GM19324 (cell line): ENCODE results near the gene ACSL5.
"Not testable (repeated sequence)": the region's sequence is repeated elsewhere in the genome, so short reads cannot be mapped to it uniquely, and the experiment has no call there.

Source experiments
- ATAC-seq: cut with Tn5 transposase; IDR thresholded peaks from one replicate; pipeline ENCODE4 v1.9.1; 2021; ENCODE audit warnings: mild to moderate bottlenecking, moderate library complexity; ENCODE audit not compliant: unreplicated experiment, low FRiP score

Gene ACSL5

DNA sequence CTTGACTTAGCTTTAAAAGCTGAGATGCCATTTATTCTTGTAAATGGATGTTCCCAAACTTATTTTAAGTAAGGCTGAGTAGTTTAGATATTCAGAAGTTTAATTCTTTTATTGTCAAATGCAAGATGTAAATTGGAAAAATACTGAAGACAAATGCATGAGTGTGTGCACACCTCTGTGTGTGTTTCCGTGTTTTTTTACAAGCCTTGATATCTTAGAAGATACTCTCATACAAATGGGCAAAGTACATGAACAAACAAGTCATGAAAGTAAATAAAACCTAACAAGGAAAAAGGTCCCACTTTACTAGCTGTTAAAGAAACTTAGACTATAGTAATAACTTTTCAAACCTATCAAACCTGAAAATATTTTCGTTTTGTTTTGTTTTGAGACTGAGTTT lies 29.0 kb downstream of the ACSL5 start:
- no peak for ATAC-seq

DNA sequence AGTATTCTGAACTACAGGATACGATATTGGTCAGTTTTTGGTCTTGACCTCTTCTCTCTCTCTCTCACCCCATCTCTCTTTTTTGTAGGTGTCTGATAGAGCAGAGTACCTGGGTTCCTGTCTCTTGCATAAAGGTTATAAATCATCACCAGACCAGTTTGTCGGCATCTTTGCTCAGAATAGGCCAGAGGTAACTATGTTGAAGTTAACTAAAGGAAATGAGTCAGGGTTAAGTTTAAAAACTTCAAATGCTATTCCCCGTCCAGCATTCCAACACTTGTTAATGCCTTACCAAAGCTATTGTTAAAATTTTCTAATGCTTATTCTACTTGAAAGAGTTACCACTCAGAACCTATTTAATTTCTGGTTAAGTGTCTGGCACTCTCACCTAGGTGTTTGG lies 30.7 kb downstream of the ACSL5 start:
- no peak for ATAC-seq

GRCh38 chr10:112406806-112407205 lies 32.9 kb downstream of the ACSL5 start:
- ATAC-seq: not testable (repeated sequence)

- no peak for ATAC-seq
Observed at GRCh38 chr10:112407696-112408095, 33.8 kb downstream of the ACSL5 start.

DNA sequence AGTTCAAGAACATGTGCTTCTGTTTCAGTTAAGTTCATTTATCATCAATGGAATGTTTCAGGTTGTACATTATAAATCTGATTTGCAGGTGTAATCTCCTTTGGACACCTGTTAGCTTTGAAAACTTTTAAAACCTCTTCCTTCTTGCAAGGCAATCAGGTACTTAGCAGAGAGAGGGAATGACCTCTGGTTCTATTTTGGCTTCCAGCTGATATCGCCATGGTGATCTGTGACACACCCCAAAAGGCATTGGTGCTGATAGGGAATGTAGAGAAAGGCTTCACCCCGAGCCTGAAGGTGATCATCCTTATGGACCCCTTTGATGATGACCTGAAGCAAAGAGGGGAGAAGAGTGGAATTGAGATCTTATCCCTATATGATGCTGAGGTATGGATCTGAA lies 35.4 kb downstream of the ACSL5 start:
- no peak for ATAC-seq

- no peak for ATAC-seq
Observed at GRCh38 chr10:112409755-112410154, 35.8 kb downstream of the ACSL5 start.

- ATAC-seq: no peak
Observed at GRCh38 chr10:112412696-112413095, 38.8 kb downstream of the ACSL5 start.

GRCh38 chr10:112421731-112422130 lies 47.8 kb downstream of the ACSL5 start:
- no peak for ATAC-seq

DNA sequence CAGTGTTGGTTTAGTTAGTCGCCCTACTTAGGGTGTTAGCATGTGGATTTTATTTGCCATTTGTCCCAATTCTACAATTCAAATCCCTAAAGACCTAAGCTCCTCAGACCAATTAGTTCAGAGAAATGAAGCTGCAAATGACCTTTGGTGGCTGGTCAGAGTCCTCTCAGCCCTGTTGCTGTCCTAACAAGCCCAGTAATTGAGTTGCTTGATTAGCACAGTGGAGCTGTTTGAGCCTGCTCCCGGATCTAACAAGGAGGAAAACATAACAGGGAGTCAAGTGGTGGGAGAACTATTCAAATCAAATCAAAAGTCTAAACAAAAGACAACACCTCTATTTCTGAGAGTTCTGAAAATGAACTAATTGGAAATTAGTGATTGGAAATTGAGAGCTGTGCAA lies 50.7 kb downstream of the ACSL5 start:
- ATAC-seq: no peak

DNA sequence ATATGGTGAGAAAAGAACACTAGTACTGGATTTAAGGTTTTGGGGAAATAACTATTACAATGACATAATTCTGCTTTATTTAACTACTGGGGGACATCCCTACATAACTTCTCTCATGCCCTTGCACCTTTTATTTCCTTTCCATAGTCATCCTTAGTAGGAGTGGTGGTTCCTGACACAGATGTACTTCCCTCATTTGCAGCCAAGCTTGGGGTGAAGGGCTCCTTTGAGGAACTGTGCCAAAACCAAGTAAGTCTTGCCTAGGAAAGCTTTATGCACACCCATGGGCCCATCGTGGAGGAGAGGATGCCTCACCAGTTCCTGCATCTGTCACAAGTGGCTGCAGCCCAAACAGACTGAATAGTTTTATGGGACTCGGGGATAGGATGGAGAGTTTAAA lies 52.2 kb downstream of the ACSL5 start:
- ATAC-seq: no peak

DNA sequence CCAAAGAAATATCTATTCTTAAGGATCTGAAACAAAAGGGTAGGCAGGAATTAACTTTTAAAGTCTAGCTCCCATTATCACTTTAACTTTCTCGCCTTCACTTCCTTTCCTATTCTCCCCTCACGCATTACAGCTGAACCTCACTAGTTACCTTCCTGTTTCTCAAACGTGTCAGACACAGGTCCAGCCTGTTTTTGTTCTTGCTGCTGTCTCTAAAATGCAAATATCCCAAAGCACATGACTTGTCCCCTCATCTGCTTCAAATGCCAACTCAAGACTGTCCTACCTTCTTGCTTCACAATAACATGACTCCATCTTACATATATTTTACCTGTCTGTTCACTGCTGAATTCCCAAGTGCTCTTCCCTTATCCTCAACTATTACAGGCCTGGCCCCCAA lies 55.2 kb downstream of the ACSL5 start:
- ATAC-seq: peak; percentile 47

GRCh38 chr10:112429654-112430230 lies 55.8 kb downstream of the ACSL5 start:
- no peak for ATAC-seq

GRCh38 chr10:112433136-112433535 lies 59.2 kb downstream of the ACSL5 start:
- no peak for ATAC-seq

GRCh38 chr10:112434988-112435619 lies 61.2 kb downstream of the ACSL5 start:
- ATAC-seq: no peak

DNA sequence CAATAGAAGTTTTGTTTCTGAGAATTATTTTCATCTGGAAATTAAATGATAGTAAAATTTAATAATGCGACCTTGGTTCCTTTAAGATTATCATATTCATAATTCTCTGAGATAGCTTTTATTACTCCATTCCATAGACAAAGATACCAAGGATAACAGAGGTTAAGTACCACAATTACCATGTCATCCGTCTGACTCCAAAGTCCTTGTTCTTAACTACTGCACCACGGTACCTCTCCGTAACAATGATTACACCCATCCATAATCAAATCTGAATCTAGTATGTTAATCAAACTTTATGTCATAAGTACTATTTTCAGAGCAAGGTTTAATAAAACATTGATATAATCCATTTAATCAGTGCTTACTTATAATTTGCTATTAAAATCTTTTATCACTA lies 64.4 kb downstream of the ACSL5 start:
- ATAC-seq: no peak

- ATAC-seq: no peak
Observed at GRCh38 chr10:112441520-112441919, 67.6 kb downstream of the ACSL5 start.

DNA sequence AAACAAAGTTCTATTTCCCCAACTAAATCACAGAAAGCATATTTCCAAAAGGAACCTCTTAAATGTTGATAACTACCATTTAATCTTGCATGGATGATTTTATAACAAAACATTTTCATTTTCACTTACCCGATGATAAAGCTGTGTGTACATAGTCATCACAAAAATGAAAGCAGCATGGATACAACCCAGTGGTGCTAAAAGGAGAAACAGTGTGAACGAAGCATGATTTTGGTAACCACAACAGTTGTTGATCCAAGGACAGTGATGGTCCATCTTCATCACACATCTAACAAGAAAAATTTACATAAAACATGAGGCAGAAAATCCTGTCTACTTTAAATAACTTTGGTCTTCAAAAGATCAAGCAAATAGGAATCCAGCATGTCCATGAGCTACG lies 68.1 kb downstream of the ACSL5 start:
- ATAC-seq: no peak

- no peak for ATAC-seq
Observed at GRCh38 chr10:112446055-112446854, 72.3 kb downstream of the ACSL5 start.

DNA sequence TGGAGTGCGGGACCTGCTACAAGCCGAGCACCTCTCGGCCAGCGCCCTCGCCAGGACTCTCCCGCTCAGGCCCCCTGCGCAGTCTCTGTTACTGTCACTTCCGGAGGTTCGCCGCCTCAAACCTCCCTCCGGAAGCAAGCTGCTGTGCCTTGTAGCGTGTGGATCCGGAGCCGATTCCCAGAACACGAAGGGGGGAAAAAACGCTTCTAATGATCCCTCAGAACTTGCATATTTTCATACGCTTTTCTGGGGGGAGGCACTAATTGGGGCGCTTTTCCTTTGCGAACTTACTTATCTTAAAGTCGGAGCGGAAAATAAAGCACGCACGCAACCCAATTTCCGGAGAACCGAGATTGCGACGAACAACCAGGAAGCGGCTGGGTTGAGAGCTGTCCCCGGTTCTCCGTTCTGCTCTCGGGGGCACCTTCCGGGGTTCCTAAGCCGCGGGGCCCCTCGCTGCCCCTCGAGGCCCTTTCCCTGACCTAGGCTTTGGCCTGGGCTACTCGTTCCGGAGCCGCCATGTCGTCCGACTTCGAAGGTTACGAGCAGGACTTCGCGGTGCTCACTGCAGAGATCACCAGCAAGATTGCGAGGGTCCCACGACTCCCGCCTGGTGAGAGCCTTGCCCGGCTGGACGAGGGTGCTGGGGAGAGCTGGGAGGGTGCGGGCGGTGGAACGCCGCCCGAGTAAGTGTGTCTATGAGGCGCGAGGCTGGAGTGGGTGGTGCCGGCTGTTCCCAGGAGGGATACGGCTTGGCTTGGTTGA lies 73.1 kb downstream of the ACSL5 start, which contains the start of the genes VTI1A and ZDHHC6:
Gene VTI1A, plus strand, starts transcription at position 361 of the 765 bp plus-strand sequence. Its CDS starts 159 bp downstream, at position 520.
Gene ZDHHC6, minus strand, starts transcription at position 60 of the 765 bp plus-strand sequence. CDS start 1,478 bp downstream, outside the sequence.
- peak; percentile 97 for ATAC-seq

GRCh38 chr10:112447620-112447928 lies 73.7 kb downstream of the ACSL5 start:
- no peak for ATAC-seq

GRCh38 chr10:112448888-112449287 lies 75.0 kb downstream of the ACSL5 start:
- ATAC-seq: no peak
